ENCODE data around the gene HLA-DMA.
A peak's percentile ranks its signal among the peaks of the same experiment; 100 is the strongest.

HLA-DMA gene

DNA sequence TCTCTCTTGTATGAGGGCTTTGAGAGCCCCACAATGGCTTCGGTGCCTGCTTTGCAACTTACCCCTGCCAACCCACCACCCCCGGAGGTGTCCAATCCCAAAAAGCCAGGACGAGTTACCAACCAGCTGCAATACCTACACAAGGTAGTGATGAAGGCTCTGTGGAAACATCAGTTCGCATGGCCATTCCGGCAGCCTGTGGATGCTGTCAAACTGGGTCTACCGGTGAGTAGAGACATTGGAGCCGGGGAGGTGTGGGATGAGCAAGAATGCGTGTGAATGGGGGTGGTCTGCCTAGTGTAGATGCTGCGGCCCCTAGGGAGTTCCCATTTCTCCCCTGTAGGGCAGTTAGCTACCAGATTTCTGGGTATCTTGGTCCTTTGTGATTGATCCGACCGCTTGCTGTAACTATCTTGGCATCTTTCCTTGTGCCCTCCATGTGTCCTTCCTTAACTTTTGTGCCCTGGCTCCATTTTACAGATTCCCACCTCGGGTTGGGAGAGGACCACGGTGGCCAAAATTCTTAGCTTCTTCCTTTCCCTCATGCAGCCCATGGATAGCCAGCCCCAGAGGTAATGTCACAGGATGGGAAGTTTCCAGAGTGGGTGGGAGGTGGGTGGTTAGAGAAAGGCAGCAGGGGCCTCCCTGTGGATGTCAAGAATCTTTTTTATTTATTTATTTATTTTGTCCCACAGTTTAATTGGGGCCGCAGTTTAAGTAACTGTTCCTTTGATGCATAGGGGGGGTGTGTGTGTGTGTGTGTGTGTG lies 21.8 kb upstream of the HLA-DMA start:
- peak in 1 of 3 experiments; percentile 13 for DNase-seq

DNA sequence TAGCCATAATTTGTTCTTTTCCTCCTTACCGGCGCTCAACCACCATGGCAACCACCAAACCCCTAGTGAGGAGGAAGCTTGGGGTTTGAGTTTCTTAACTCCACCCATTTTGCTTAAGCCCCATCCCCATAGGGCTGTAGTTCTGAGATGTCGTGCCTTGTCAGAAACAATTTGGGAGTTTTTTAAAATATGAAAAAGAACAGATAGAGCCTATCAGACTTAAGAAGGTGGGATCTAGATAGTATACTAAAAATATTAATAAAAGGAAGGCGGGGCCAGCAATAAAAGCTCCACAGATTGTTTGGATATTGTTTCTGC lies 21.1 kb upstream of the HLA-DMA start:
- peak in 1 of 3 experiments; percentile 59 for DNase-seq

DNA sequence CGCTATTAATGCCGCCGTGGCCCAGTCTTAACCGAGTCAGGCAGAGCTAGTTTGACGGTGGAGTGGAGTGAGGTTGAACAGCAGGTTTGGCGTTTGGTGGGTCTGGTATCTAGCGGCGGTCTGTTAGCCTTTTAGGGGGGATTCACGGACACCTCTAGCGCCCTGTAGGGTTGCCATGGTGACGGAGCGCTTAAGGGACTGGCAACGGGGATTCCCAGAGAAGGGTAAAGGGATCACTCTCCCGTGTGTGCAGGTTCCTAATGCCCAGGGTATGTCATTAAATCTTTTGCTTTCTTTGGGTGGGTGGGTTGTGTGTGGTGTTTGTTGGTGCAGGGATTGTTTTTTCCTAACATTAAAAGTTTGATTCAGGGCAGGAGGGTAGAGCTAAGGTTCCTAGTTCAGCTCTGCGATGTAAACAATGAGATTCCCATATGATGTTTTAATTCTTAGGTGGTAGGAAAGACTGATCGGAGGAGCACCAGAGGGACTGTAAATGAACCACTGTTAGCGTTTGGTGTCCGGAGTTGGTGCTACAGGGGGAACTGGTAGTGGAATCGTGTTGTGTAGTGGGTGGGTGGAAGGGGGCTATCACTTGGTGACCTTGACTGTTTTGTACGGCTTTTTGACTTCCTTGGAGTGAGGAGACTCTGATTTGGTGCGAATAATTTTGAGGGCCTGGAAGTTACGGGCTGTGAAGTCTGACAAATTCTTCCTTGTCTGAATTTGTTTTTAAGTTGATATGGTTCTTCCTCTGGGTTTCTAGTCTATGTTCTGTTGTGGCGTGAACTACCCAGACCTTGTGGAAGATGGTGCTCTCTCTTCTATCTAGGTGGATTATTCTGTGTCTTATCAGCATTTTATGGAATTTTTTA lies 20.5 kb upstream of the HLA-DMA start:
- DNase-seq, result peak; percentile 31 to 82 (median 71)

DNA sequence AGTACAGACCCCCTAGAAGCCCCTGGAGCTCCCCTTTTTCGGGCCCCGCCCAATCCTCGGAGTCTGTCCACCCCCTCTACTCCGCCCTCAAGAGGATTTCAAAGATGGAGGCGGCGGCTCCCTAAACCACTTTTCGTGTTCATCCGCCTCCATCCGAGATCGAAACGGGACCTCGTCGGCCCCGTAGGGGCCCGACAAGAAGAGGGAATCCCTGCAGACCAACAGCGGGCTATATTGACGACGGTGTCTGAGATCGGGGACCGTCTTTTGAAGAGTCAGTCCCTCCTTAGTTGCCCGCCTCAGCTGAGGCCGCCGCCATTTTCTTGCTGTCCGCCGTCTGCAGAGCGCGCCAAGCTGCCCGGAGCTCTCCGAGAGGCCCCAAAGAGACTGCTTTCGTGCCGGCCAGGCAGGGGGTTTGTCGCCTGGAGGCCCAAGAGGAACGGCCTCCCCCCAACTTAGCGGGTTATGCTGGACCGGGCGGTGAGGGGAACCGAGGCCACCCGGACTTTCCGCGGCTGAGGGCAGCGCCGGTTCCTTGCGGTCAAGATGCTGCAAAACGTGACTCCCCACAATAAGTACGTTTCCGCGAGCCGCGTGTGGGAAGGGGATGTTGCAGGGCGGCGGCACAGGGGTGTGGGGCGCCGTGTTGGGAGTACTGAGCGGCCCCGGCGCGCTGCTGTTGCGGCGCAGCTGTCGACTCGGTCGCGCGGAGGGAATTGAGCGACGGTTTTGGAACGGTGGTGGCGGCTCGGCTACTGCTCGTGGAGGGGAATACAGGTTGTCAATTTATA lies 19.7 kb upstream of the HLA-DMA start:
- peak in 2 of 3 experiments; percentile 59 to 71 for DNase-seq

DNA sequence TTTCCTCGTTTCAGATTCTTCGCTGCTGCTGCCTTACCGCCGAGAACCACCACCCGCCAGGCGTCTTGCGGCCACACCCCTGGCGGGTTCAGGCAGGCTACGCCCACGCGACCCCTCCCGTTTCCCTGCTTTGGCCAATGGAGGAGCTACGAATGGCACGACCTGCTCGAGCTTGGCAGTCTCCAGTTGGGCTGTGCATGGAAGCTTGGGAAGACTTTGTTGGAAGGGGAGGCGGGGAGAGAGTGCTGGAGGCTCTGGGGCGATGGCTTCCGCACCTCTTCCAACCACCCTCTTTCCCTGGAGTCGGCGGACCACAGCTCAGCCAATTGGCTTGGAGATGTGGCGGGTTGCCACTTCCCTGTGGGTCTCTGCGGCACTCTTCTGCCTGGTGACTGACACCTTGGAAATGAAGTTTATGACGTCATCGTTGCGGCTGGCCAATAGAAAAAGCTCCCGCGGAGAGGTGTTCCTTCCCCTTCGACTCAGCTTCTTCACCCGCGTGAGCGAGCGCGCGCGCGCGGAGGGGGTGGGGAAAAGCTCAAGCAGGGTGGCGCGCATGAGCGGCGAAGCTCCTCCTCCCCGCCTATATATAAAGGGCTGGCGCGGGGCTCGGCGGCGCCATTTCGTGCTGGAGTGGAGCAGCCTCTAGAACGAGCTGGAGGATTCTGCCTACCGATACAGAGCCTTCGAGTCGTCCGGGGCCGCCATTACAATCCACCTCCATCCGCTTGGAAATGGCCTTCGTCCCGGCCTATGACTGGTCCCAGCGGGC lies 18.9 kb upstream of the HLA-DMA start:
- peak; percentile 99 to 100 (median 99) for DNase-seq

GRCh38 chr6:32971242-32971580 lies 18.3 kb upstream of the HLA-DMA start:
- DNase-seq, result no peak

GRCh38 chr6:32970413-32971241 lies 17.7 kb upstream of the HLA-DMA start:
- DNase-seq, result peak; percentile 74 to 85 (median 80)

DNA sequence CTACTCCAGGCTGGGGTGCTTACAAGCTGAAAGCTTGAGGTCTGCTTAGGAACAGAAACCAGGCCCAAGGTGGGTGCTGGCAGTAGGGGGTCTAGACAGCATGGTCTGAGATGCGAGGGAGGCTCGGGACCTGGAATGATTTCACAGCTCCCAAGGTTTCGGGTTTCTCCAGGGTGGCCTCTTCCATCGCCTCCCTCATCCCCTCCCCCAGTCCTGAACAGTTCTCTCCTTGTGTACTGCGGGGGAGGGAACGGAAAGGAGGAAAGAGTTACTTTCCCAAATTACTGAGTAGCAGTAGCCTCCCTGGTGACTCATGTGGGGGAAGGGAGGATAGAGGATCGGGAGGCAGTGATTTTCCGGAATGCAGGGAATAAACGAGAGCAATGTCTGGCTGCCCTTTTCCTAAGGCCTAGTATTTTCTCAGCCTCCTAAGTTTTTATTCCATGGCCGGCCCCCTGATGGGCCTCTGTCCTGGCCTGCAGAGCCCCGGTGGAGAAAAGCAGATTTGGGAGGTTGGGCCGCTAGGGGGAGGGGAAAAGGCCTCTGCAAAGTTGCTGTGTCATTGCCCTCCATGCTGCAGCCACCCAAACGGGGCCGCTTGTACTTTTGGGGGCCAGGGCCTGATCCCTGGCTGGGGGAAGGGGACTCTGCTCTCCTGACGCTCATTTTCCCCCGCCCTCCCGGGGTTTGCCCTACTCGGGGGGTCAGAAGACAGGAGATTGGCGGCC lies 17.0 kb upstream of the HLA-DMA start:
- peak; percentile 70 to 88 (median 82) for DNase-seq

GRCh38 chr6:32968867-32969684 lies 16.2 kb upstream of the HLA-DMA start:
- peak; percentile 63 to 93 (median 92) for DNase-seq

- DNase-seq, result peak; percentile 93 to 98 (median 97)
Measured at GRCh38 chr6:32968093-32968866, 15.4 kb upstream of the HLA-DMA start, which contains the start of gene BRD2. TSS of gene BRD2 (plus strand) at chr6:32968594. CDS start at chr6:32972899, 4,305 bp downstream.

- peak; percentile 37 to 78 (median 46) for DNase-seq
Measured at GRCh38 chr6:32967151-32968091, 14.5 kb upstream of the HLA-DMA start.

GRCh38 chr6:32964776-32965175 lies 11.9 kb upstream of the HLA-DMA start:
- DNase-seq, result no peak

DNA sequence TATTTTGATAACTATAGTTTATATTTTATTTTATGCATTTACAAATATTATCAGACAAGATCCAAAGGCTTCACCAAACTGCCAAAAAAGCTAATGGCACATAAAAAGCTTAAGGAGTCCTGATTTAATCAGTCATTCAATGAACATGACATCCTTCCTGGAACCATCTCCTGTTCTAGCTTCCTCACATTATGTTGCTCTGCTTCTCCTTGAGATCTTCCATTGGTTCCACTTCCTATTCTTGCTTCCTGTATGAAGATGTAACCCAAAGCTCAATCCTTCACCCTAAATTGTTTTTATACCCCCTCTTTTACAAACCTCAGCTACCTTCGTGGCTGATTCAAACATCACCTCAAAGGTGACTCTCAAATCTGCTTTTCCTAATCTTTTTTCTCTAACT lies 11.0 kb upstream of the HLA-DMA start:
- DNase-seq, result no peak

DNA sequence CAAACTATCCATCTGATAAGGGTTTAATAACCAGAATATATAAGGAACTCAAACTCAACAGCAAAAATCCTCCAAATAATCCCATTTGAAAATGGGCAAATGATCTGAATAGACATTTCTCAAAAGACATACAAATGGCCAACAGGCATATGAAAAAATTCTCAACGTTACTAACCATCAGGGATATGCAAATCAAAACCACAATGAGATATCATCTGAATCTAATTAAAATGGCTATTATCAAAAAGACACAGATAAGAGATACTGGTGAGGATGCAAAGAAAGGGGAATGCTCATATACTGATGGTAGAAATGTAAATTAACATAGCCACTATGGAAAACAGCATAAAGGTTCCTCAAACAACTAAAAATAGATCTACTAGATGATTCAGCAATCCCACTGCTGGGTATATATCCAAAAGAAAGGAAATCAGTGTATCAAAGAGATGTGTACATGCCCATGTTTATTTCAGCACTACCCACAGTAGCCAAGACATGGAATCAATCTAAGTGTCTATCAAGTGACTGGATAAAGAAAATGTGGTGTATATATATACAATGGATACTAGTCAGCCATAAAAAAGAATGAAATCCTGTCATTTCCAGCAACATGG lies 9.4 kb upstream of the HLA-DMA start:
- DNase-seq, result no peak

- no peak for DNase-seq
Measured at GRCh38 chr6:32960563-32960962, 7.7 kb upstream of the HLA-DMA start.

GRCh38 chr6:32956176-32956575 lies 3.3 kb upstream of the HLA-DMA start:
- DNase-seq, result no peak

Measured in NCI-H1417 (cell line).